Astrocyte of the hippocampus (primary cell): ENCODE results near the gene DTX3.
"Not testable (repeated sequence)": the region's sequence is repeated elsewhere in the genome, so short reads cannot be mapped to it uniquely, and the experiment has no call there.

ENCODE experiments used
- DNase-seq: peaks from one replicate; pipeline ENCODE4 v3.0.0; 2011; ENCODE audit warnings: low read depth, low spot score

DTX3 gene

DNA sequence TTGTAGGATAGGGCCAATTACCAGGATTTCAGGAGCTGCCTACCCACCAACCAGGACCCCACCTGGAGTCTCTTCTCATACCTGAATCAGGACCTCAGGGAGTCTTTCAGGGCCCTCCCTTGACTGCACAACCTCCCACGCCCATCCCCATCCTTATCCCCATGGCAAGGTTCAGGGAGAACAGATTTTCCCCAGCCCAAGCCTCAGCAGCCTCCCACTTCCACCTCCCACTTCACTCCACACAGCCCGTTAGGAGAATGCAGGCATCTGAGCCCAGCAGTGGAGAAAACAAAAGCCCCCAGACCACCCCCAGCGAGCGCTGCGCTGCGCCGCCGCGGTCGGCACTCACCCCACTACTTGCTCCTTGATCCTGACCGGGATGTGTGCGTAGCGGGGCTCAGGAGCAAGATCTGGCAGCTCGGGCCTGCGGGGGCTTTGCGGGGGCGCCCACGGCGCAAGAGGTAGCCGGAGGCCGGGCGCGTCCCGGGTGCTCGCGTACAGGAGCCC, 27.0 kb downstream of the DTX3 start:
- no peak for DNase-seq

DNA sequence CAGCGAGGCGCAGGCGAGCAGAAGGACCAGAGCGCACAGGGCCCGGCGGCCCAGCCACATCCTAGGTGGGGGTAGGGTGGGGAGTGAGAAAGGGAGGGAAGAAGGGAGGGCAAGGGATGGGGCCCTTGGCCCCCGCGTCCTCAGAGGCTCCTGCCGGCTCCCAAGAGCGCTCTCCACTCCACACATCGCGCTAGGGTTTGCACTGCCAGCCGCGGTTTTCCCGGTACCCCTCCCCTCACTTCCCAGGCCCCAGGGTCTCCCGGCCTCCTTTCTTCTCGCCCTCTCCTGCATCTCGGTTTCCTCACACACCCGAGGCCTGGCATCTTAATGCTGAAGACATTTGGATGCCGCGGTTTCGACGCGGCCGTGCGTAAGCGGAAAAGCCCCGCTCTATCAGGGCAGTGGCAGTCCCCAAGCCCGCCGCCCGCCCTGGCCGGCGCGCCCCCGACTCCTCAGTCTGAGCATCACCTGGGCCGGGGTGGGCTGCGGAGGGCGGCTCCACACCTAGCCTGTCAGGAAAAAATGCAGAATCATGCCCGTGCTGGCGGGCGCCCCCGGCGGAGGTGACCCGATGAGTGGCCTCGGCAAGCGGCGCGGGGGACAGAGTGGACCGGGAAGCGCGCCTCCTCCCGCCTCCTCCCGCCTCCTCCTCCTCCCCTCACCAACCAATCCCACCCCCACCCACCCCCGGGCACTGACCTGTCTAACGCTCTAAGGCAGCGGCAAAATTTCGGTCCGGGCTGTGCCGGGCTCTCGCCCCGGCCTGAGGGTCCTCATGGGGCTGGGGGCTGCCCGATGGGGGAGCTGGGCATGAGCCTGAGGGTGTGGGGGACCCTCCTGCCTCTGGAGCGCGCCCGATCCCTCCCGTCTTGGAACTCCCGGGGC, 27.7 kb downstream of the DTX3 start:
- peak; percentile 51 for DNase-seq

DNA sequence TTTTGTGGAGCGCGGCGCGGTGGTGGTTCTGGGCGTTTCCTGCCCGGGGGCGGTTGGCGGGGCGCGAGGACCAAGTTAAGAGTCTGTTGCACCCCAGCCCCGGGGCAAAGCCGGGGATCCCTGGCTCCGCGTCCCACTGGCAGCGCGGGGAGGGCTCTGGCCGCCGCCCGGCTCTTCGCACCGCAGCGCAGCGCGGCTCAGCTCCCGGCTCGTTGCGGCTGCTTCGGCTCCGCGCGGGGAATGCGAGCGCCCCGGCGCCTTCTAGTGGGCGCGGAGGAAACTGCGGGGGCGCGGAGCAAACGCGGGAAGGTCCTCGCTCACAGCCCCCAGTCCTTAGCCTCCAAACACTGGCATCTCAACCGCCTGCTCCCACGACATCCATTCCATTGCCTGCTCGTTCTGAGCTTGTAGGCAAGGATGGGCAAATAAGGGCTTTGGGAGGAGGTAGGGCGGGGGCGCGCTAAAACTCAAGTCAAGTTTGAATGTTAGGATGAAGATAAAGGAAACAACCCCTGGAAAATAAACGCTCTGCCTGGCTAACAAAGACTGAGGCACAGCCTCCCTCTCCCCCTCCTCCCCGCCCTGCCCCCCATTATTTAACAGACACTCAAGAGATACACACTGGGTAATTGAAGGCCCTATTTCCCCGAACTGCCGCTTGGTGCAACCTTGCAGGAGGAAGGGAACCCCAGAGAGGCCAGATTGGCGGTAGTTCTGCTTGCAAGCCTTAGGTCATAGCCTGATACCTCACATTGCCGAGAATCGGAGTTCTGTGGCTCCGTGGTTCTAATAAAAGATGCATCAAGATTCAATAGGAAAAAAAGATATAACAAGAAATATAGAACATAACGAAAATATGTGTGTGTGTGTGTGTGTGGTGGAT, 28.6 kb downstream of the DTX3 start, which contains the start of gene B4GALNT1:
Gene B4GALNT1 (minus strand): TSS at position 244 of the 883 bp plus-strand sequence. CDS start 1,069 bp downstream, outside the sequence.
- DNase-seq = peak; percentile 87

DNA sequence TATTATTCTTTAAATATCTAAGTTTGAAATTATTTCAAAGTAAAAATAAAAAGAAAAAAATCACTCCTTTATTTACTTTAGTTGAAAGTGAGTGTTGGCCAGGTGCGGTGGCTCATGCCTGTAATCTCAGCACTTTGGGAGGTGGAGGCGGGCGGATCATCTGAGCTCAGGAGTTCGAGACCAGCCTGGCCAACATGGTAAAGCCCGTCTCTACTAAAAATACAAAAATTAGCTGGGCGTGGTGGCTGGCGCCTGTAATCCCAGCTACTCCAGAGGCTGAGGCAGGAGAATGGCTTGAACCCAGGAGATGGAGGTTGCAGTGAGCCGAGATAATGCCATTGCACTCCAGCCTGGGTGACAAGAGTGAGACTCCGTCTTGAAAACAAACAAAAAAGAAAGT, 32.1 kb downstream of the DTX3 start:
- DNase-seq = not testable (repeated sequence)

DNA sequence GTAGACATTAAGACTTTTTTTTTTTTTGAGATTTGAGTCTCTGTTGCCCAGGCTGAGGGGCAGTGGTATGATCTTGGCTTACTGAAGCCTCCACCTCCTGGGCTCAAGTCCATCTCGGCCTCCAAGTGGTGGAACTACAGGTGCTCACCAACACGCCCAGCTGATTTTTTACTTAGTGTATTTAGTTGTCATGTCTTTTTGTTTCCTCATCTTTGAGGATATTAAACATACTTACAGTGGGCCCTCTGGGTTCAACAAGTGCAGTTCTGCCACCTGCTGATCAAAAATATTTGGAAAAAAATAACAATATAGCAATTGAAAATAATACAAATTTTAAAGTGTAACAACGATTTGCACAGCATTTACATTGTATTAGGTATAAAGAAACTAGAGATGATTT, 32.7 kb downstream of the DTX3 start:
- DNase-seq = no peak

DNA sequence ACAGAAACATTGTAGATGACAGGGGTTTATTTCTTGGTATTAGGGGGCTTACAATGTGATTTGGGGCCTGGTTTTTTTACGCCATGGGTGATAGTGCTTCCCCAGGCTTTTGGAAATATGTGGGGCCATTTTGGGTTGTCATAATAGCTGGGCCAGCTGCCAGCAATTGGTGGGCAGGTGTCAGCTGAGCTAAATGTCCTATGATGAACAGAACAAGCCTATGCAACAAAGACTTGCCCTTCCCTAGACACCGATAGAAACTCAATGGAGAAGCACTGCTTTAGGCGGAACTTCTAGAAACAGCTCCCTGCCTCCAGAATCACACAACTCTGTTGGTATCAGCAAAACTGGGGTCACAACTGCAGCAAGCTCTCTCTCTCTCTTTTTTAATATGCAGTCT, 33.5 kb downstream of the DTX3 start:
- DNase-seq = no peak

DNA sequence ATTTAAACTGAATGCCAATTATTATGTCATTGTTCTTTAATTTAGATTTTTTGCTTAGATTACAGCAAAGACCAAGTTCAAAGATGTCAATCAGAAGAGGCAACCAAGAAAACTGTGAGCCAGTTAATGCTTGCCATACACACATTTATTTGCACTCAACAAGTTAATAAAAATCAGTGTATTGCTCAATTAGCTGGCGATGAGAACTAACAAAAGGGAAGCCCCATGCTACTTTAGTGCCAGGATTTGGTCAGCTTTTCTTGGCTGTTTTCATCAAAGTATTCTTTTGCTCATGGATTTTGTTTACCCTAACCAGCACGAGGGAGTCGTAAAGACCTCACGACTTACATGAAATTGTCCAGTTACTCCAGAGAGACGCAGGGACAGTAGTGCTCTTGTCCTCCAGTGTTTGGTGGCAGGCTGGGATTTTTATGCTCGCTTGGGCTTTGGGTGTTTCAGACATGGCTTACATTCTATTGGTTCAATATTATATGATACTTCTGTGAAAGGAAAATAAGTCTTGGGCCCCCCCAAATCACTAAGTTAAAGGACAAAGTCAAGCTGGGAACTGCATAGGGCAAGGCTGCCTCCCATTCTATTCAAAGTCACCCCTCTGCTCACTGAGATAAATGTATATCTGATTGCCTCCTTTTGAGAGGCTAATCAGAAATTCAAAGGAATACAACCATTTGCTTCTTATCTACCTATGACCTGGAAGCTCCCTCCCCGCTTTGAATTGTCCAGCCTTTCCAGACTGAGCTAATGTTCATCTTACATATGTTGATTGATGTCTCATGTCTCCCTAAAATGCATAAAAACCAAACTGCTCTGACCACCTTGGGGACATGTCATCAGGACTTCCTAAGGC, 35.8 kb downstream of the DTX3 start:
- DNase-seq = no peak

DNA sequence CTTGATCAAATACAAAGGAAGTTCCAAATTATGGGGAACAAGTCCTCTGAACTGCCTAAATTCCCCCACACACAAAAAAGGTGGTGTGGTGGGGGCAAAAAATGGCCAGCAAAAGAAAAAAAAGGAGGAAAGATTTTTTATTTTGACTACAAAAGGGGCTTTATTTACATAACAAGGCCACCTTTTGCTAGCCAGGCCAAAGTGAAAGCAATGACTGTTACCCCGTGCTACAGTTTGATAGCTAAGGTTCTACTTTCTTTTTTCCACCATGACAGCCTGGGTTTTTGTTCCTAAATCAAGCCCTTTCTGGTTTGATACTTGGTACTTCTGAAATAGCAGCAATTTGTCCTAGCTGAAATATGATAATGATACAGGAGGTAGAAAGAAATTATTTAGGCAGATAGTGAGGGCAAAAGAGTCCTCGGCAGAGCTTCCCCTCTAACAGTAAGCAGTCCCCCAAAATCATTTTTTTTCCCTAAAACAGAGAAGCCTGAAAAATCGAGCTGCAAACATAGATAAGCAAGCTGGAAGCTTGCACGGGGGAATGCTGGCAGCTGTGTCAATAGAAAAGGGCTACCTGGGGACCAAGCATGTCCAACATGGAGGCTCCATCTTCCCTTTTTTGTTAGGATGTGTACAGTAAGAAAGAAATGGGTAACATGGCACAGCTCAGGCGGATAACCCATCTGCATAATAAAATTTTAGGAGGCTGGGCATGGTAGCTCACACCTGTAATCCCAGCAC, 37.2 kb downstream of the DTX3 start:
- no peak for DNase-seq

DNA sequence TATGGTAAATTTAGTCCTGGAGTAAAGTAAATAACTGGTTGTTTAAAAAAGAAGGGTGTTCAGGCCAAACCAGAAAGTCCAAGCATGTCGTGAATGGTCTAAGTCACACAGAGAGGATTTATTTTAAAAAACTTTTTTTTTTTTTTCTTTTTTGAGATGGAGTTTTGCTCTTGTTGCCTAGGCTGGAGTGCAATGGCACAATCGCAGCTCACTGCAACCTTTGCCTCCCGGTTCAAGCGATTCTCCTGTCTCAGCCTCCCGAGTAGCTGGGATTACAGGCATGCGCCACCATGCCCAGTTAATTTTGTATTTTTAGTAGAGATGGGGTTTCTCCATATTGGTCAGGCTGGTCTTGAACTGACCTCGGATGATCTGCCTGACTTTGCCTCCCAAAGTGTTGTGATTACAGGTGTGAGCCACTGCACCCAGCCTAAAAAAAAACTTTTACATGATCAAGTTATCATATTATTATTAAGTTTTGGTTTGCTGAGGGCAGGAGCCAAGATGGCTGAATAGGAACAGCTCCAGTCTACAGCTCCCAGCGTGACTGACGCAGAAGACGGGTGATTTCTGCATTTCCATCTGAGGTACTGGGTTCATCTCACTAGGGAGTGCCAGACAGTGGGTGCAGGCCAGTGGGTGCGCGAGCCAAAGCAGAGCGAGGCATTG, 41.5 kb downstream of the DTX3 start:
- DNase-seq = peak; percentile 25

DNA sequence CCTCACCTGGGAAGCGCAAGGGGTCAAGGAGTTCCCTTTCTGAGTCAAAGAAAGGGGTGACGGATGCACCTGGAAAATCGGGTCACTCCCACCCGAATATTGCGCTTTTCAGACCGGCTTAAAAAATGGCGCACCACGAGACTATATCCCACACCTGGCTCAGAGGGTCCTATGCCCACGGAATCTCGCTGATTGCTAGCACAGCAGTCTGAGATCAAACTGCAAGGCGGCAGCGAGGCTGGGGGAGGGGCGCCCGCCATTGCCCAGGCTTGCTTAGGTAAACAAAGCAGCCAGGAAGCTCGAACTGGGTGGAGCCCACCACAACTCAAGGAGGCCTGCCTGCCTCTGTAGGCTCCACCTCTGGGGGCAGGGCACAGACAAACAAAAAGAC, 42.0 kb downstream of the DTX3 start:
- not testable (repeated sequence) for DNase-seq

DNA sequence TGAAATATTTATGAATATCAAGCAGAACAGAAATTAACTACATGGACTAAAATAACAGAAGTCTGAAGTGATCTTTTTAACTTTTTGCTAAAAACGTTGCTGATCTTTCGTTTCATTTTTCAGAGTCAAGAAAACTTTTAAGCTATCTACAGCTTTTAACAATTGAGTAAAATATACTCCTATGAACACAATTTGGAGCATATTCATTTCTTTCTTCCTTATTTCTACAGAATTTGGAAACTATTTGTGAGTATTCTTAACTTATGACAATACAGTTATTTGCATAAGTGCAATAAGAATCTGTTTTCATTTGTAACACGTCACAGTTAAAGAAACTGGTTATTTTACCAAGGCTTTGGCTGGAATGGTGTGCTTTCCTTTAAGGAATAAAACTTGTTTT, 49.4 kb downstream of the DTX3 start:
- DNase-seq = no peak

DNA sequence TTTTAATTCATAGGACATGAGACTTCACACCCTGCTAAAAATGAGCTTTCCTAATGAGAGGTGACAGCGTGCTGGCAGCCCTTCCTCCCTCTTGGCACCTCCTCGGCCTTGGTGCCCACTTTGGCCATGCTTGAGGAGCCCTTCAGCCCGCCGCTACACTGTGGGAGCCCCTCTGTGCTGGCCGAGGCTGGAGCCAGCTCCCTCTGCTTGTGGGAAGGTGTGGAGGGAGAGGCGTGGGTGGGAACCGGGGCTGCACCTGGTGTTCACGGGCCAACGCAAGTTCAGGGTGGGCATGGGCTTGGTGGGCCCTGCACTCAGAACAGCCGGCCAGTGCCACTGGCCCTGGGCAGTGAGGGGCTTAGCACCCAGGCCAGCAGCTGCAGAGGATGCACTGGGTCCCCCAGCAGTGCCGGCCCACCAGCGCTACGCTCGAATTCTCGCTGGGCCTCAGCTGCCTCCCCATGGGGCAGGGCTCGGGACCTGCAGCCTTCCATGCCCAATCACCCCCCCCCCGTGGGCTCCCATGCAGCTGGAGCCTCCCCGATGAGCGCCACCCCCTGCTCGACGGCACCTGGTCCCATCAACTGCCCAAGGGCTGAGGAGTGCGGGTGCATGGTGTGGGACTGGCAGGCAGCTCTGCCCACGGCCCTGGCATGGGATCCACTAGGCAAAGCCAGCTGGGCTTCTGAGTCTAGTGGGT, 51.1 kb downstream of the DTX3 start:
- DNase-seq = no peak

DNA sequence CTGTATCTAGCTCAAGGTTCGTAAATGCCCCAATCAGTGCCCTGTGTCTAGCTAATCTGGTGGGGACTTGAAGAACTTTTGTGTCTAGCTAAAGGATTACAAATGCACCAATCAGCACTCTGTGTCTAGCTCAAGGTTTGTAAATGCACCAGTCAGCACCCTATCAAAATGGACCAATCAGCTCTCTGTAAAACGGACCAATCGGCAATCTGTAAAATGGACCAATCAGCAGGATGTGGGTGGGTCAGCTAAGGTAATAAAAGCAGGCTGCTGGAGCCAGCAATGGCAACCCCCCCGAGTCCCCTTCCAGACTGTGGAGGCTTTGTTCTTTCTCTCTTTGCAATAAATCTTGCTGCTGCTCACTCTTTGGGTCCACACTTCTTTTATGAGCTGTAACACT, 51.8 kb downstream of the DTX3 start:
- not testable (repeated sequence) for DNase-seq

DNA sequence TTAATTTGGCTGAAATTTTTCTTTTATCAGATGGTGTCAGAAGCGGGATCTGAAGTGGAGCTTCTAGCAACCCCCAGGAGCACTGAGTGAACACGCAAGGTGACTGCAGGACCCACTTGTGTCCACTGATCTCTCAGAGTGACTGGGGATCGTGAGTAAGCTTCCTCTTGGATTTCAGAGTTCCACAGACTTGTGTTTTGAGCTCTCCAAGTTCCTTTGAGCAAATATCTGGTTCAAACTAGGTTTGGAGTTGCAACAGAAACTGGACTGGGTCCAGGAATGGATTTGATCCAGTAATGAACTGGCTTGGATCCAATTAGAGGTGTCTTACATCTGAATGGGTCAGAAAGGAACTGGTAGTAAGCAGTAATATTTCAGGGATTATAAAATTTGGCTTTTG, 53.1 kb downstream of the DTX3 start:
- DNase-seq = no peak

DNA sequence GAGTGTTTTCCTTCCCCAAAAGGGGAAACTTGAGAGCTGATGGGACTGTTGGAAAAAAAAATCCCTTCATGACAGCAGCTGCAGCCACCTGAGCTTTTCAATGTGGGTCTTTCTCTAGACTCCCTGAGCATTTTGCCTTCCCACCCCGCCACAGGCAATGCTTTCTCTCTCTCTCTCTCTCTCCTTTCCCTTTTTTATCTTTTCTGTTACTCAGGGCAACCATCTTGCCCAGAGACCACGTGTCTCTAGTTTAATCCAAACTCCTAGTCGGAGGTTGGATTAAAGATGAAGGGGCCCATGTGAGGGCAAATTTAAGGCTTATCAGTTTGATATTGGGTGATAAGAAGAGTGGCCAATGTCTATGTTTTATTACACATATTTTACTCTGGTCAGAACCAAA, 54.3 kb downstream of the DTX3 start:
- DNase-seq = no peak
